Activated CD8-positive, alpha-beta T cell treated with anti-CD3 and anti-CD28 coated beads for 36 hours (primary cell): Measurements from ENCODE around the gene CD163. TPM values are rescaled to one million over a fixed set of nuclear protein-coding genes. Genes with fewer than 3 reads are reported as not detected.
"Not testable (repeated sequence)": the region's sequence is repeated elsewhere in the genome, so short reads cannot be mapped to it uniquely, and the experiment has no call there.

Source experiments
- ATAC-seq: fragments of 200-7000 bp; cut with Tn5 transposase; one replicate; pipeline ENCODE4 v1.10.0; 2021; ENCODE audit warnings: mild to moderate bottlenecking, moderate library complexity
- CTCF ChIA-PET: fragments of 350-600 bp; sonication (Branson Sonifier 250); formaldehyde crosslinking; loops from one replicate; lab custom pipeline; 2021; ENCODE audit warnings: antibody characterized with exemption; lab: Charles Lee
- POLR2A ChIA-PET: fragments of 350-600 bp; sonication (Branson Sonifier 250); formaldehyde crosslinking; loops from one replicate; lab custom pipeline; 2021; ENCODE audit warnings: antibody characterized with exemption; lab: Charles Lee
- DNase-seq: peaks from one replicate; pipeline ENCODE4 v3.0.0-alpha.2; 2020
- H3K27ac Mint-ChIP-seq: one replicate; pipeline ENCODE4 v1.8.0; 2021; ENCODE audit warnings: mild to moderate bottlenecking, mixed read lengths
- H3K27me3 Mint-ChIP-seq: one replicate; pipeline ENCODE4 v1.8.0; 2021; ENCODE audit warnings: mixed read lengths
- H3K36me3 Mint-ChIP-seq: one replicate; pipeline ENCODE4 v1.8.0; 2021; ENCODE audit warnings: low read depth, mixed read lengths
- H3K4me1 Mint-ChIP-seq: one replicate; pipeline ENCODE4 v1.8.0; 2021; ENCODE audit warnings: low read depth, mixed read lengths
- H3K4me3 Mint-ChIP-seq: one replicate; pipeline ENCODE4 v1.8.0; 2021; ENCODE audit warnings: mild to moderate bottlenecking, moderate library complexity, mixed read lengths
- H3K9me3 Mint-ChIP-seq: one replicate; pipeline ENCODE4 v1.8.0; 2021; ENCODE audit warnings: mixed read lengths
- CTCF ChIP-seq: fragments of 200-600 bp; IDR thresholded peaks from one replicate; pipeline ENCODE4 v1.8.0; 2022; ENCODE audit warnings: antibody characterized with exemption, mild to moderate bottlenecking
- intact Hi-C: fragments of 100-400 bp; cut with micrococcal nuclease; formaldehyde crosslinking; loops from one replicate; pipeline ENCODE4 v1.10.0; 2022
- total RNA-seq, 2 experiments: library from RNA; stranded (reverse); gene quantifications; one replicate each; pipeline ENCODE4 v1.2.3, GENCODE V29; 2021

The CD163 gene
- total RNA-seq, 2 experiments from 2014 or later: not detected

GRCh38 chr12:7441216-7441615 lies 62.4 kb downstream of the CD163 start:
- ChIA-PET CTCF (no interaction called here), POLR2A (interaction anchor here (0.7 kb wide), 1 partner anchor 89 kb away, joined by 3 read pairs; no protein-coding TSS in a partner anchor)
- peaks cover 31% of the 10 kb centered on the region for H3K27me3 Mint-ChIP-seq
- no peak overlapping the region for H3K4me3 Mint-ChIP-seq
- no peak for ATAC-seq
- no peaks in the 10 kb centered on the region for H3K9me3 Mint-ChIP-seq
- no peaks in the 10 kb centered on the region for H3K4me1 Mint-ChIP-seq
- intact Hi-C loops: no loop called here
- no peaks in the 10 kb centered on the region for H3K36me3 Mint-ChIP-seq
- DNase-seq: no peak
- no peak for TF ChIP-seq CTCF
- no peak overlapping the region for H3K27ac Mint-ChIP-seq

GRCh38 chr12:7439579-7440505 lies 63.7 kb downstream of the CD163 start:
- ATAC-seq: peak; percentile 87
- Mint-ChIP-seq H3K4me1 (no peaks in the 10 kb centered on the region), H3K27ac (no peak overlapping the region), H3K9me3 (no peaks in the 10 kb centered on the region), H3K36me3 (no peaks in the 10 kb centered on the region), H3K4me3 (peak overlapping the region; percentile 49), H3K27me3 (peaks cover 31% of the 10 kb centered on the region)
- peak; percentile 55 for DNase-seq
- TF ChIP-seq CTCF: no peak
- POLR2A ChIA-PET: no interaction called here
- CTCF ChIA-PET: no interaction called here
- intact Hi-C loops: no loop called here

GRCh38 chr12:7438291-7438995 lies 65.1 kb downstream of the CD163 start:
- H3K27me3 Mint-ChIP-seq: peaks cover 31% of the 10 kb centered on the region

GRCh38 chr12:7437494-7437893 lies 66.1 kb downstream of the CD163 start:
- H3K4me3 Mint-ChIP-seq, H3K27ac Mint-ChIP-seq, H3K9me3 Mint-ChIP-seq, POLR2A ChIA-PET, H3K36me3 Mint-ChIP-seq, H3K4me1 Mint-ChIP-seq, intact Hi-C loops, ATAC-seq: not testable (repeated sequence)
- CTCF ChIA-PET: interaction anchor here (0.6 kb wide), 1 partner anchor 177 kb away, joined by 3 read pairs; no protein-coding TSS in a partner anchor
- peak; percentile 24 for DNase-seq
- peaks cover 31% of the 10 kb centered on the region for H3K27me3 Mint-ChIP-seq

More at GRCh38 chr12:7438291-7438995, 65.1 kb downstream of the CD163 start:
- intact Hi-C loops, CTCF ChIA-PET, H3K4me1 Mint-ChIP-seq, H3K4me3 Mint-ChIP-seq, H3K9me3 Mint-ChIP-seq, POLR2A ChIA-PET, H3K27ac Mint-ChIP-seq, ATAC-seq, H3K36me3 Mint-ChIP-seq, DNase-seq: not testable (repeated sequence)

- no peak for TF ChIP-seq CTCF
- intact Hi-C loops: no loop called here
- Mint-ChIP-seq H3K36me3 (no peaks in the 10 kb centered on the region), H3K27ac (no peak overlapping the region), H3K27me3 (peaks cover 15% of the 10 kb centered on the region), H3K9me3 (no peaks in the 10 kb centered on the region), H3K4me1 (no peaks in the 10 kb centered on the region), H3K4me3 (no peak overlapping the region)
- no peak for DNase-seq
- ChIA-PET POLR2A (no interaction called here), CTCF (no interaction called here)
- ATAC-seq: no peak
Measured at GRCh38 chr12:7434670-7435069, 68.9 kb downstream of the CD163 start.
